H1 (cell line): Measurements from ENCODE around the gene SLC25A21. TPM values are rescaled to one million over a fixed set of nuclear protein-coding genes. Genes with fewer than 3 reads are reported as not detected.

ENCODE experiments used
- BCL11A ChIP-seq, 2 experiments: IDR thresholded peaks; one replicate each; pipeline ENCODE4 v1.6.1; 2011; ENCODE audit warnings: low read depth in 2 of 2, low read length in 2 of 2, mild to moderate bottlenecking in 2 of 2
- EP300 ChIP-seq, 2 experiments: IDR thresholded peaks; 1 replicate in 1 of 2; 2 replicates in 1 of 2; pipeline ENCODE4 v1.6.1; 2011 to 2012; ENCODE audit warnings: low read depth in 2 of 2, low read length in 2 of 2, mild to moderate bottlenecking in 2 of 2, borderline replicate concordance in 1 of 2, inconsistent platforms in 1 of 2, moderate library complexity in 1 of 2
- HDAC6 ChIP-seq: IDR thresholded peaks from one replicate; pipeline ENCODE4 v1.7.1; 2012; ENCODE audit warnings: low read depth, mild to moderate bottlenecking, inconsistent platforms, low read length, moderate library complexity
- PHF8 ChIP-seq: fragments of 200-600 bp; sonication (generic); conservative IDR thresholded peaks from 2 replicates; pipeline ENCODE4 v1.7.1; 2012; ENCODE audit warnings: low read depth, mild to moderate bottlenecking, inconsistent platforms, low read length, moderate library complexity
- POU5F1 ChIP-seq: IDR thresholded peaks from 2 replicates; pipeline ENCODE4 v1.6.1; 2011; ENCODE audit warnings: low read depth, mild to moderate bottlenecking, low read length, moderate library complexity
- polyA plus RNA-seq, 7 experiments: library from polyadenylated mRNA; depleted of rRNA in 3 of 7; stranded (reverse) in 5 of 7; unstranded in 2 of 7; fragments of >200 nt in 5 of 7; fragments of 200-250 nt in 2 of 7; gene quantifications; 1 replicate in 5 of 7; 2 replicates in 1 of 7; 4 replicates in 1 of 7; pipeline versions ENCODE4 v1.2.1 to v1.2.3, GENCODE V29; 2011 to 2013; ENCODE audit warnings: missing spikeins in 2 of 7, mixed read lengths in 2 of 7
- total RNA-seq: library from RNA; stranded (reverse); fragmentation: NEBNext Ultra II Directional; extraction: Animal tissue kit (Norgen Biotek cat#: 25700); gene quantifications from 2 replicates; pipeline ENCODE4 v1.2.1, GENCODE V29; 2021

Gene SLC25A21
- total and polyA plus RNA-seq, 2 of the 8 experiments (the other 6 are each of a cell fraction or from before 2014, with no cell fraction given), result 6.9 to 15.7 TPM

GRCh38 chr14:36879558-36879957 lies 292.8 kb downstream of the SLC25A21 start (continued):
- no peak for TF ChIP-seq BCL11A (IDR thresholded peaks at IDR 0.05; ENCODE audit: low read depth in 2 of 2, low read length in 2 of 2)
- TF ChIP-seq POU5F1, result no peak
- no peak for TF ChIP-seq HDAC6
- TF ChIP-seq PHF8, result no peak
- TF ChIP-seq EP300 (IDR thresholded peaks at IDR 0.05; ENCODE audit: borderline replicate concordance in 1 of 2, low read depth in 2 of 2, low read length in 2 of 2), result no peak
